Ammon's horn (tissue), 1 donor: ENCODE data around the gene PRDM16.

Experiments used
- DNase-seq: peaks from one replicate; pipeline ENCODE4 v3.0.0-alpha.2; 2016; ENCODE audit warnings: low spot score

PRDM16 gene

GRCh38 chr1:3339856-3340255 is 270.9 kb downstream of the PRDM16 start:
- no peak for DNase-seq

GRCh38 chr1:3340548-3341235 is 271.7 kb downstream of the PRDM16 start:
- DNase-seq, result no peak

- no peak for DNase-seq
Measured at GRCh38 chr1:3341236-3341994, 272.4 kb downstream of the PRDM16 start.

GRCh38 chr1:3342960-3343359 is 274.0 kb downstream of the PRDM16 start:
- DNase-seq, result no peak

GRCh38 chr1:3344395-3344794 is 275.4 kb downstream of the PRDM16 start:
- no peak for DNase-seq

GRCh38 chr1:3345792-3346191 is 276.8 kb downstream of the PRDM16 start:
- DNase-seq, result peak; percentile 41

- no peak for DNase-seq
Measured at GRCh38 chr1:3346478-3346877, 277.5 kb downstream of the PRDM16 start.

GRCh38 chr1:3347257-3348020 is 278.4 kb downstream of the PRDM16 start:
- DNase-seq, result no peak

GRCh38 chr1:3348196-3348865 is 279.3 kb downstream of the PRDM16 start:
- peak; percentile 86 for DNase-seq

- DNase-seq, result no peak
Measured at GRCh38 chr1:3349161-3349967, 280.4 kb downstream of the PRDM16 start.

GRCh38 chr1:3349968-3350299 is 280.9 kb downstream of the PRDM16 start:
- no peak for DNase-seq

- peak; percentile 90 for DNase-seq
Measured at GRCh38 chr1:3350506-3351261, 281.7 kb downstream of the PRDM16 start.

- DNase-seq, result no peak
Measured at GRCh38 chr1:3351449-3352298, 282.7 kb downstream of the PRDM16 start.

- peak; percentile 69 for DNase-seq
Measured at GRCh38 chr1:3352299-3352951, 283.4 kb downstream of the PRDM16 start.

GRCh38 chr1:3352952-3353331 is 283.9 kb downstream of the PRDM16 start:
- DNase-seq, result no peak

- DNase-seq, result no peak
Measured at GRCh38 chr1:3353876-3354275, 284.9 kb downstream of the PRDM16 start.

GRCh38 chr1:3355089-3355488 is 286.1 kb downstream of the PRDM16 start:
- no peak for DNase-seq

- no peak for DNase-seq
Measured at GRCh38 chr1:3355894-3356826, 287.2 kb downstream of the PRDM16 start.
